ENCODE data around the gene KCND2.

Gene KCND2

DNA sequence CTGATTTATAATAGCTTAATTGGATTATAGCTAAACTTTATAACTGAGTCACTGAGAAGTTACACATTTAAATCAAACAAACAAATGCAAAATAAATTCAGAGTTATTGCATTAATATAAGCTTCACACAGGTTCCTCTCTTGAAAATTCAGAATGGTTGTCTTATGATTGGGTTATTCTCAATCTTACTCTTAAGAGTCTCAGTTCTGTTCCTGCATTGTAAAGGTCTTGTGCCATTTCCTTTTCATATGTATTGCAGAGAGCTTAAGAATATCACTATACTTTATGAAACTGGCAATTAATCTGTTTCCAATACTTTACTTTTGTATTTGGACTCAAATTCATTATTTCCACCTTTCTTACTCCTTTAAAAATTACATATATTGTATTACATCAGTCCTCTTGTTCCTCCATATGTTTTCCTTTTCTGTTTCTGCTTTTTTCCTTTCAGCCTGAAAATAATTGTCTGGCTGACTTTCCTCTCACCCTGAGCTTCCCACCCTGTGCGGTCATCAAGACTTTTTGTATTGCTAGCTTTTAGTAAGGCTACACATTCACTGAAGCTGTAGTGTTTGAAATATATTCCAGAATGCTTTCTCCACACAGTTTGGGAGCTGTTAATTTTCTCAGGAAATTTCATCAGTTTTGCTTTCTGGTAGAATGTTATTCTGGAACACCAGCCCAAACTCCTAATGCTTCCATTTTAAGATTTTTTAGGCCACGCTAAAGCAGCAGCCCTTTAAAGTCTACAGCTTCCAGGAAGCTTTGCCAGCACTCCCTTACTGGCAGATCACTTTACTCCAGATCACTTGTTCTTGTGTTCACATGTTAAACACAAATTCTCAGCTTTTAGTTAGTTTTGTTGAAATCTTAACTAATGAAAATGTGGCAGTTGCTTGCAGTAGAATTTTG lies 139.4 kb downstream of the KCND2 start:
- no peak for DNase-seq

DNA sequence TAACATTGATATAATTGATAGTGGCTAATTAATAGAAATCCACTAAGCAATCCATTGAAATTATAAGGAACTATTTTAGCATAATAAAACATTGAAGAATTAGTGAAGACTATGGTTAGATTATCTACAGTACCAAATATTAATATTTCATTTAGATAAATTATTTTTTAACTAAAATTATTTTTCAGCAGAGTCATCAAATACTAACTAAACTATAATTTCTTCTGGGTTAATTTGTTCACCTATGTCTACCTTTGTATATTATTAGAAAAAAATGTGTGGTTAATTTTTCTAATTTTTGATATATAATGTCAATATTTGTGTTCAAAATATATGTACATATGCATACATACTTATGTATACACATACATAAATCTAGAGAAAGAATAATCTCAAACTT lies 140.2 kb downstream of the KCND2 start:
- no peak for DNase-seq

DNA sequence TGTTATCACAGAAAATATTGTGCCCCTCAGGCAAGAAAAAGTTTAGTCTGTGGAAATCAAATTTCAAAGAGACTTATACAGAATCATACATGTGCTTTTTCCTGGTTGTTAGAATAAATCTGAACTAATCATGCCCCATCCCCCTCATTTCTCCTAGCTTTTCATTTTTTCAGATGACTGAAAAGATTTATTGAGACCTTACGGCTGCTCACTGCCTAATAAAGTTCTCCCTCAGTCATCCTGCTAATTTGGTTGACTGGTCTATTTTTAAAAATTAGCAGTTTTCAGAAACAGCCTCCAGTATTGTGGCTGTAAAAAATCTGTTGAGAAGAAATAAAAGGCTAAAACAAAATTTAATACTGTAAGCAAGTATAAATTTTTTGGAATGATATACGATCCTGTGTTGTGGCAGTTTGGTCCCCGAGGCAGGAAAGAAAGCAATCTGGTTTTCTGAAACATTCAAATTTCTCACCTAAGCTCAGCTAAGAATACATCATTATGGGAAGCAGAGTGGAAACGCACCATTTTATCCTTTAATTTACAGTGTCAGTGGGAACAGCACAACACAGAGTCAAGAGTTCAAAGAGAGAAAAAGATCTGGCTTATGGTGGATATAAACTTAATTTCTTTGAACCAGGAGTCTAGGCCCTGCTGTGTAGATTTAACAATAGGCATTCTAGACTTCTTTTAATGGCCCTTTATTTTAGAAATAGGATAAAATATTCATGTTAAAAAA lies 144.4 kb downstream of the KCND2 start:
- DNase-seq = no peak

DNA sequence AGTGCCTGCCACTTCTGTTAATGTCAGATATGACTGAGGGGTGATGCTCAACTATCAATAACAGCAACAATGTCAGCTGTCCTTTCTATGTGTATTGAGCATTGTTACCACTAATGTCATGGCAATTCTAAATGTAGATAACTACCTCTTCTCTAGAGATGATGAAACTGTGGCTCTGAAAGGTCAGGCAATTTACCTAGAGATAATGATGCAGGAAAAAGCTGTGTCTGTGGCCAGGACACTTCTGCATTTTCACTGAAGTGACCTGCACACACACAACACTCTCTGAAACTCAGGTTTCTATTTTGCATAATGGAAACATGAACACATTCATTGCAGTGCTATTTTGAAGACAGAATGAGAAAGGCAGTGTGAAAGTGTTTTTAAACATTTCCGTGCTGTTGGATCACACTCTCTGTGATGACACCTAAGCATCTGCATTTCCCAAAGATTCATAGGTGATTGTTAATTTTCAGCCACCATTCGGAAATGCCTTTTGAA lies 148.2 kb downstream of the KCND2 start:
- DNase-seq = no peak

DNA sequence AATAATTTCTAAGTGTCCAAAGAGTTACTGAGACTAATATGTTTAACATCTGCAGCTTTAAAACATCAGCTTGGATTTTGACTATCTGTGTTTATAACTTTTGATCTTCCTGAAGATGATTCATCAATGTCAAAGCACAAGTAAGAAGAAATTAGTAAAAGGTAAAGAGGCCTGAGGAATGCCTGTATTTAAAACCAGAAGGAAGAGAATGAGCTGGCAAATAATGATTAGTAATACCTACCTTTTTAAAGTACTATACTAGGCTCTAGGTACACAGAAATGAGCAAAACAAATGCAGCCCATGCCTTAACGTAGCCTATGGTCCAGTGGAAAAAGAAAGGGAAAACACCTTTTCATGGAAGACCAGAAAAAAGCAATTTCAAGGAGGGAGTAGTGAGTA lies 158.0 kb downstream of the KCND2 start:
- no peak for DNase-seq

DNA sequence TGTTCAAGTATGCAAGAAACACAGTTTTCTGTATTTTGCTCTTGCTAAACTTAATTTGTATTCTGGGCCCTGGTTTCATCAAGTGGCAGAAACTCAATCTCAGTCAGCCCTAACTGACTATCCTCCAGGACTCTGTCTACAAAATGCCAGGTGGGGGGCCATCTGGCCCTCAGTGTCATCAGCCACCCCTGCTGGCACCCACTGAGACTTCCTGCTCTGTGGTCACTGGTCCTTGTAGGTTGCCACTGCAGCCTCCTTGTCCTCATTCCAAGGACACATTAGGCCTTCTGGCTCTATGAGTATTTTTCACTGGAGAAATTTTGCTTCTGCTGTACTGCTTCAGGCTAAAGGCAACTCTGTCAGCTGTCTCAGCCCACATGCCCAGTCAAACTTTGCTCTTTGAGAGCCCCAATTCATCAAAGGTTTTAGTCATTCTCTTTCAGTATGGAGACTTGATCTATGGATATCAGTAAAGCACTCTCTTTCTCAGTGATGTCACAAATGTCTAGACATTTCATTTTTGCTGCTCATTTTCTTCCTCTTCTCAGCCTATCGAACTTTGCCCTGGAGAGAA lies 163.6 kb downstream of the KCND2 start:
- no peak for DNase-seq

DNA sequence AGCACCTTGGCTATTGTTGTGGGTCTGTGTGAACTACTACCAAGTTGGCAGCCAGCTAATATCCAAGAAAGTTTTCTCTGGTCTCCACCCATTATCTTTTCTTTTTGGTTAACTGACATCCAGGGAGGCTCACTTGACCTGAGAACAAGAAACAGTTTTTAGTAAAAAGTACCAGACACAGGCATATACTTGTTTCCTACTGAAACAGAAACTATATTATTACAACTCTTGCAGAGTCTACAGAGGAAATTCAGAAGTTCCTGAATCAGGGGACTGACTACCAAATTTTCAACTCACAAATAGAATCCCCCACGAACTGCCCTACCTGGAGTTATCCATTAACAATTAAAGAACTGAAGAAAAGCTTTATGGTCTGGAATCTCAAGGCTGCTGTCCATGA lies 168.9 kb downstream of the KCND2 start:
- no peak for DNase-seq

DNA sequence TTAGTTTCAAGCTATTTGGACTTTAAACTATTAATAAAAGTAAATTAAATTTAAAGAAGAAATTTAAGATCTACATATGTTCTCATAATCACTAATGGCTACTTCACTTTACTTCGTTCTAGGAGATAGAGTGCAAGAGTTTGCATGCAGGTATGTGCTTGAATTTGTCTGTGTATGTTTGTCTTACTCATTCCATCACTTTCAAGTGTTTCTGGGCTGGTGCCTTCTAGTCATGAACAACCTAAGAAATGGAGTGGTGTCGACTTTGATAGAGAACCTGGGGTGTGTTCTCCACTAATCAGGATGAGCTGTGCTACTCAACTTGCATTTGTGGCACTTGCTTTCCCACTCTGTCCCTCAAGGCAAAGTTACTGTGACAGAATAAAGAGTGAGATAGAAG lies 169.9 kb downstream of the KCND2 start:
- DNase-seq = no peak

DNA sequence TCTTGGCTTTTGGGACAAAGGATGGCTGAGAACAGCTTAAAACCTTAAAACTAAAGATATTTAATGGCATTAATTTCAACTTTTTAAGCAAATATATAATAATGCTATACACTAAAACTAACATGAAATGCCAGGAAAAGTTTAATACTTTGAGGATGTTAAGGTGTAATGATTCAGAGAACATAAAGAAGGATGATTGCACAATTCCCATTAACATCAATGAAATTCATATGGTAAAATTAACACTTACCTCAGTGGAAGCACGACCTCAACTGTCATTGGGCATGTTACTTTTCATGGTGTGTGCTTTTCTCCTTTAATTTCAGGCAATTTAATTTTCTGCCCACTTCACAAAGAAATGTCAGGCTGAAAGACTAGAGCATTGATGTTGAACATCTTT lies 171.7 kb downstream of the KCND2 start:
- DNase-seq = no peak

DNA sequence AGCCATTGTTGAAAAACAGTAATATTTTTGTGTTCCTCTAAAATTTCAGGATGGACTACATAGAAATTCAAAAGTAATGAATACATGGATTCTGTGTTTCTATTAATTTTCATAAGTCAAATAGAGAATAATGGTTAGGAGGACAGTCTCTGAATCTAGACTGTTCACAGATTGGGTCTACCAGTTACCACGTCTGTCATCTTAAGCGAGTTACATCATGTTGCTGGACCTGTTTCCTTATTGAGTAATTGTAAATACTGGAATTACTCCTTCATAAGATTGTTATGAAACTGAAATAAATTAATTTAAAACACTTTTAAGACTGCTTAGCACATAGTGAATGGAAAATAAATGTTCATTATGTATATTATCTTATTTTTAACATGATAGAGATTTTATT lies 172.3 kb downstream of the KCND2 start:
- DNase-seq = no peak

DNA sequence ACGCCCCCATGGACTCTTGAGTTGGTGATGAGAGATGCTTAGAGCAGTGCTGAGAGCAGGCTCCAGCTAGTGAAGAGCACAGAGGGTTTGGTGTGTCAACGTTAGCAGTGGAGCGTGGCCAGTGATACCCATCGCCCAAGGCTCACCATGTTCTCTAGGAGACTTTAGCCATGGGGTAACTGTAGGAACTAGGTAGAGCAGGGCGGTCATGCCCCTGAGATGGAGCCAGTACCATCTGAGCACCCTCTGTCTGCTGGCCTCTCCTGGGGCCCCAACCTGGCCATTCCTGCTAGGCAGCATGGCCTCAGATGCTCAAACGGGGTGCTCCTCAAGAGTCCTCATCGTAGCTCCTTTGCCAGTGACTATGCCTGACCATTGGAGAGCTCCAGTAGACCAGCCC lies 179.7 kb downstream of the KCND2 start:
- DNase-seq = no peak

DNA sequence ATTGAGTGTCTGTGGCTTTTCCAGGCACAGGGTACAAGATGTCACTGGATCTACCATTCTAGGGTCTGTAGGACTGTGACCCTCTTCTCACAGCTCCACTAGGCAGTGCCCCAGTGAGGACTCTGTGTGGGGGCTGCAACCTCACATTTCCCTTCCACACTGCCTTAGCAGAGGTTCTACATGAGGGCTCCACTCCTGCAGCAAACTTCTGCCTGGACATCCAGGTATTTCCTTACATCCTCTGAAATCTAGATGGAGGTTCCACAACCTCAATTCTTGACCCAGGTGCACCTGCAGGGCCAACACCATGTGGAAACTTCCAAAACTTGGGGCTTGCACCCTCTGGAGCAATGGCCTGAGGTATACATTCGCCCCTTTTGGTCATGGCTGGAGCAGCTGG lies 183.7 kb downstream of the KCND2 start:
- no peak for DNase-seq

DNA sequence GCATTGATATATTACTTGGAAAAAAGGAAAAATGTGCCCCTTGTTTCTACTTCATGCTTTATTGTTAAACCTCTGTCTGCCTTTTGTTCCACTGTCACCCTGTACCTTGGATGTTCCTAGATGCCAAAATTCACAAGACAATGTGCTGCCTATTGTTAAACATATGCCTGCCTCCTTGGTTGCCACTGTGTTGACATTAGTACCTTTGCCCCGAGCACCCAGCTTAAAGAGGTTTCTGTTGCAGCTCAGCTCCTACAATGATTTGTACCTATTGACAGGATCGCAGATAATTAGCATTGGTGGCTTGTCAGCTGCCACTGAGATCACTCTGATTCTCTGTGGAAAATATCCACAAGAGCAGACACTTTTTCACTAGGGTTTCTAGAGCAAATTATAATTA lies 188.0 kb downstream of the KCND2 start:
- no peak for DNase-seq

DNA sequence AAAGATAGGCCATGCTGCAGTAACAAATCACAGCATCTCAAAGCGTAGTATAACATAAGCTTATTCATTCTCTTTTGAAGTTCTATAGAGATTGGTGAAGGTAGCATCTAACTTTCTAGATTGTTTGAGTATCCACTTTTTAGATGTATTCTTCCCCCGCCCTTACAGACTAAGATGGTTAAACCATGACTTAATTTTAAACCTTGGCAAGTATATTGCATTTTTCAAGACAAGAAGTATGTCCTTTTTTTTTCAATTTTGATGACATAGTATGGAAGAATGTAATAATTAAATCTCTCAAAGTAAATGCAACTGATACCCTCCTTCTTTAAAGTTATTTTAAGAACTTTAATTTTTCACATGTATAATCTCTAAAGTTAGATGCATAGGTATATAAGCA lies 190.0 kb downstream of the KCND2 start:
- DNase-seq = no peak

DNA sequence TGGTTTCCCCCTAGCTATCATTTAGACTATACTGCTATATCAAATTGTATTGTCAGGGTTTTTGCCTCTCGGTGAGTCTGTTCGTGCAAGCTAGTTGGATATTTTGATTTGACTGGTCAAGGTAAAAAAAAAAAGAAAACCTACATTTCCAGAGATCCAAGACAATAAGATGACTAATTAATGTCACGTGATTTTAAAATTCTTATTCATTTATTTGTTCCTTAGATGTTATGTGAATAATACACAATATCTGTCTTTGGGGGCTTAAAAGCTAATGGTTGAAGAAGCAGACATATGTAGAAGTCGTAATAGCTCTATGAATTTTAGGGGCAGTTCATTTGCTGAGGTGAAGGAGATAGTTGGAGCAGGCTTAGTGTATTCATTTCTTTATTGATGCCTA lies 191.1 kb downstream of the KCND2 start:
- no peak for DNase-seq

DNA sequence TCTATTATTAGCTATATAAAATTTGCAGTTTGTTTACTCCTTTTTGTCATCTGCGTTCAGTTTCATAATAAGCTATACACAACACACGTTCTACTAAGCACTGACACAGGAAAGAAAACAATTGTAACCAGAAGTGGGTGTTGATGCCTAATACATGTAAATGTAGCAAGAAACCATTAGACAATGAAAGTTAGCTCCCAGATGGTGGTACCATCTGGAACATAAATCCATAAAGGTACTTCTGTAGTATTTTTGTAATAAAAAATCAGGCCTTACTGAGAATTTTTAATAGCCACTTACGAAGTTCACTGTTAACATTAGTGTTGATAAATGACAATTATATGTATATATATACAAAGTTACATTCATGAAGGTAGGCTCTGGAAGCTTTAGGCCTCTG lies 194.7 kb downstream of the KCND2 start:
- DNase-seq = no peak

DNA sequence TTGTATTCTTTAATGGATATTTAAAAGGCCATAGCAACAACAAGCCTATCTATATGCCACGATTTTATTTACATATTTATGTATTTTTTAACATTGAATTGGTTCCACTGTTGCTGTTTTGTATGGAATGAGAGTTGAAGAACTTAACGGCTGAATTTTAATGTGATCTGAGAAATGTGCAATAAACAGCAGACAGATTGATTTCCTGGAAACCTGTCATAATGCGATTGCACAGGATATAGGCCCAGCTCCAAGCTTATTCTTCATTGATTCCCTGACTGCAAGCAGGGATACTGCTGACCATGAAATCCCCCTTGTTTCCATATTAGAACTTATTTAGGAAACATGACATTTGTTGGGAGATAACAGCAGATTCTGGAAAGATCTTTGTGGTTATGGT lies 195.6 kb downstream of the KCND2 start:
- no peak for DNase-seq

DNA sequence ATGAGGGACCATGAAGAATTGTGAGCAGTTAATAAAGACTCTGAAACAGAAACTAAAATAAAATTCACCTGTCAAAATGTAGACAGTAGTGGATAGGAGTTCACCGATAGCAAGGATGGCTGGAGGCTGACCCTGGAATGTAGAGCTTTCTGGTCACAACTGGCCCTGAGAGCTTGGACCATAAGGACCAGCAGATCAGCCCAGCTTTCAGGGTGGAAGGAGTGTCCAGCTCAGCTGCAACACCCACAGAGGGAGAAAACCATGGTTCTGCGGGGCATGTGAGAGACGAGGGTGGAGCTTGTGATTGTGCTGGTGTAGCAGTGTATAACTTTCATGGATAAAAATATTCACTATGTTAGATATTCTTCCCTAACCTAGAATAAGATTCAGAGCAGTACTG lies 199.9 kb downstream of the KCND2 start:
- no peak for DNase-seq

DNA sequence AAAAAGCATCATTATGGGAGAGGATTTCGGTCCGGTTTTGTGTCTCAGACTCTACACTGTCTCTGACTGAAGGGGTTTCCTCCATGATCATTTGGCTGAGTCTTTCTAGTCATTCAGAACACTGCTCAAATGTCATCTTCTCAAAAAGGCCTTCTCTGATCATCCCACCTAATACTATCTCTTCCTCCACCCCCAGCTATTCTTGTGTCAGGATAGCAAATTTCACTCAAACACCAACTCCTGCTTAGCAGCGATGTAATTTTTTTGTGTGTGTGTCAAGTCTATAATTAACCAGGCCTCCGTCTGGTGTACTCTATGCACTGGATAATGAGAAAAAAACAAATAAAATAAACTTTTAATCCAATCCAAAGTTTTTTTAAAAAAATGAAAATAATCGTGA lies 200.4 kb downstream of the KCND2 start:
- no peak for DNase-seq

DNA sequence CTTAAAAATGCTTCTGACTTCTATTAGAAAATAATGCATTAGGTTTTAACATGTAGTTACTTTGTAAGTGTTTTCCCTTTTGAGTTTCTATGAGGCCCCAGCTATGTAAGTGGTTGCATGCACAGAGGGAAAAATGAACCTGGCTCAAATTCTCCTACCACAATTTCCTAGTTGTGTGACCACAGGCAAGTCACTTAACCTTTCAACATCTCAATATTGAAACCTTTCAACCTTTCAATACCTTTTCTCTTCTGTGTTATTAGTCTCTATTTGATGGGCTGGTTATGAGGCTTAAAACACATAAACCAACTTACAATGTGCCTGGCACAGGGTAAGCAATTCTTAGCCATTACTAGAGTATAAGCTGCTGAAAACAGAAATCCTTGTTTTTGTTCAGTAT lies 203.0 kb downstream of the KCND2 start:
- no peak for DNase-seq

DNA sequence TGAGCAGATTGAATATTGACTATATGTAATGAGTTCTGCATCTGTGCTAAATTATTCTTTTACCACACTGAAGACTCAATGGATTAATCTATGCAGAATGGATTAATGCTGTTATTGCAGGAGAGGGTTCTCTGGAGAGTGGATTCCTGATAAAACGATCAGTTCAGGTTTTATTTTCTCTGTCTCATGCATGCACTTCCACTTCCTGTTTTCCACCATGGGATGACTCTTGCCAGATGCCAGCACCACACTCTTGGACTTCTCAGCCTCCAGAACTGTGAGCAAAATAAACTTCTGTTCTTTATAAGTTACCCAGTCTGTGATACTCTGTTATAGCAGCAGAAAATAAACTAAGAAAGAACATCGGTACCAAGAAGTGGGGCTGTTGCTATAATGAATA lies 207.5 kb downstream of the KCND2 start:
- no peak for DNase-seq

DNA sequence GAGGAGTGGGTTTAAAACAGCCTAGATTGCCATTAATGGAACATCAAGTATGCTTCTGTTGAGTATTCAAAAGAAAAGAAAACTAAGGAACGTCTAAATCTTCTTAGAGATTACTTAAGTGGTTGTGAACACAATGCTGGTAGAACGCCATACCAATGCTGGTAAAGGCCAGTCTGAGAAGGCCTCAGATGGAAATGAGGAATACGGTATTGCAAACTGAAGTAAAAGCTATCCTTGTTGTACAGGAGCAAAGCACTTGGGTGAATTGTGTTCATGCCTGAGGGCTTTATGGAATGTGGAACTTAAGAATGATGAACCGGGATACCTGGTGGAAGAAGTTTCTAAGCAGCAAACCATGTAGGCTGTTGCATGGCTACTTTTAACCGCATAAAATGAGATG lies 208.0 kb downstream of the KCND2 start:
- DNase-seq = no peak

DNA sequence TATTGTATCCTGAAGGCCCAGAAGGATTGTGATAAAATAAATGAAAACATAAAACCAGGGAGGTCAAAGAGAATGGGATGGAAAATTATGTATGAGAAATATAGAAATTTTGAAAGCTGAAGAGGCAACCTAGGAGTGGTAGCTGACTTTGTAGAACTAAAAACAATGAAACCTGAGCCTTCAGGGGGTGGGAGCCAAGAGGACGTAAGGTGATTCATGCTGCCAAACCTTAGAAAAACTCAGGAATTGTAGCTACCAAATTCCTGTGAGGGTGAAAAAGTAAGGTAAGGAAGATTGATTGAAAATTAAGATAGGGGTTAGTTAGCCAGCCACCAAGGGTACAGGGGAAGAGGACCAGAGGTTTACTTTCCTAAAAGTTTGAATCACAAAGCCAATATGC lies 213.2 kb downstream of the KCND2 start:
- DNase-seq = no peak

DNA sequence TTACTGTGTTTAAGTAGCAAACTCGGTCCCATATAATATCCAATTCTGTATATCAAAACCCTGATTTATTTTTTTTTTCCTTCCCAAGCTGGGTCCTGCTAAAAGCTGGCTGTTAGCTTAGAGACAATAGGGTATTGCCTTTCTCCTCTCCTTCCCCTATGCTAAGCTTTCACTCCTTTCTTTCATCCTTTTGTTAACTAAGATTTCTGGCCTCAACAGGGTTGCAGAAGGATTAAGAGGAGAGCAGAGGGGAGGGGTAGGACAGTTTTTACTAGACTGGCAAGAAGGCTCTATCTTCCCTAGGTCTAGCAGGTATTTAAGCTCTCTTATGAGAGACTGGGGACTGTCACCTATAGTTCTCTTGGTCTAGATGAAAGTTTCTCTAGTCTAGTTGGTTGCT lies 229.2 kb downstream of the KCND2 start:
- DNase-seq = no peak
